K562 (cell line): ENCODE data around the gene FMNL1.

Experiments used
- CTCF ChIP-seq, 3 experiments: IDR thresholded peaks in 2 of 3; conservative IDR thresholded peaks in 1 of 3; 2 replicates each; pipeline ENCODE4 v1.5.1; 2011 to 2012; ENCODE audit warnings: low read length in 3 of 3, mild to moderate bottlenecking in 3 of 3, control low read depth in 2 of 3, improper control_type of control experiment in 1 of 3, inconsistent platforms in 1 of 3, low read depth in 1 of 3, mixed read lengths in 1 of 3, moderate library complexity in 1 of 3; ENCODE audit not compliant: insufficient read depth in 2 of 3
- EP300 ChIP-seq: IDR thresholded peaks from 2 replicates; pipeline ENCODE4 v1.6.1; 2012; ENCODE audit warnings: low read length, improper control_type of control experiment
- FUS ChIP-seq: fragments of 200-400 bp; formaldehyde crosslinking; optimal IDR thresholded peaks from 2 replicates; pipeline ENCODE3; 2017; ENCODE audit warnings: low read depth, low read length
- JUN ChIP-seq, 2 experiments: sonication (generic) in 1 of 2; formaldehyde crosslinking in 1 of 2; IDR thresholded peaks; 2 replicates each; pipeline versions ENCODE4 v1.6.1 to v1.8.0; 2012 to 2022; ENCODE audit warnings: borderline replicate concordance in 2 of 2, mild to moderate bottlenecking in 2 of 2, improper control_type of control experiment in 1 of 2, low read depth in 1 of 2, low read length in 1 of 2, missing genetic modification reagents in 1 of 2
- MAFK ChIP-seq: IDR thresholded peaks from 2 replicates; pipeline ENCODE4 v1.6.1; 2011; ENCODE audit warnings: low read length, improper control_type of control experiment
- NR3C1 ChIP-seq: sonication (generic); formaldehyde crosslinking; IDR thresholded peaks from 2 replicates; pipeline ENCODE4 v1.8.1; 2022; ENCODE audit warnings: missing genetic modification reagents
- POLR2AphosphoS5 ChIP-seq: IDR thresholded peaks from 2 replicates; pipeline ENCODE4 v1.6.1; 2011; ENCODE audit warnings: mild to moderate bottlenecking, low read depth, low read length, moderate library complexity; ENCODE audit not compliant: control insufficient read depth, insufficient read depth
- USF2 ChIP-seq: sonication (generic); formaldehyde crosslinking; IDR thresholded peaks from 2 replicates; pipeline ENCODE4 v1.5.0; 2020; ENCODE audit warnings: missing genetic modification reagents
- ZFP36 ChIP-seq: fragments of 150-350 bp; IDR thresholded peaks from 2 replicates; pipeline ENCODE4 v1.6.1; 2018; ENCODE audit warnings: low read length, low read depth; ENCODE audit not compliant: partially characterized antibody
- ZNF644 ChIP-seq: fragments of 200-800 bp; sonication (Bioruptor generic); IDR thresholded peaks from 2 replicates; pipeline ENCODE4 v1.6.1; 2016; ENCODE audit warnings: low read depth, missing genetic modification characterization, missing compliant biosample characterization
- ZSCAN29 ChIP-seq: fragments of 450-650 bp; IDR thresholded peaks from 2 replicates; pipeline ENCODE4 v1.6.1; 2017
- TF ChIP-seq, protein P1 (sequence below): sonication (generic); formaldehyde crosslinking; IDR thresholded peaks from 2 replicates; pipeline ENCODE4 v1.8.0; 2022; ENCODE audit warnings: mild to moderate bottlenecking, missing genetic modification reagents

GRCh38 chr17:45241328-45242028, 19.8 kb downstream of the FMNL1 start:
- TF ChIP-seq MAFK (no peak), ZSCAN29 (no peak), POLR2AphosphoS5 (no peak), NR3C1 (no peak), EP300 (no peak), ZNF644 (tag) (no peak), CTCF (IDR thresholded peaks at IDR 0.05 in 2 of 3, conservative IDR thresholded peaks at IDR 0.05 in 1 of 3; ENCODE audit: insufficient read depth in 2 of 3, low read depth in 1 of 3, low read length in 3 of 3) (no peak), USF2 (CRISPR knock-in tag) (no peak), ZFP36 (no peak), JUN (IDR thresholded peaks at IDR 0.05; ENCODE audit: borderline replicate concordance, low read depth, low read length) (no peak), JUN (CRISPR knock-in tag; IDR thresholded peaks at IDR 0.05; ENCODE audit: borderline replicate concordance) (no peak), FUS (no peak)
- TF ChIP-seq, protein P1, sequence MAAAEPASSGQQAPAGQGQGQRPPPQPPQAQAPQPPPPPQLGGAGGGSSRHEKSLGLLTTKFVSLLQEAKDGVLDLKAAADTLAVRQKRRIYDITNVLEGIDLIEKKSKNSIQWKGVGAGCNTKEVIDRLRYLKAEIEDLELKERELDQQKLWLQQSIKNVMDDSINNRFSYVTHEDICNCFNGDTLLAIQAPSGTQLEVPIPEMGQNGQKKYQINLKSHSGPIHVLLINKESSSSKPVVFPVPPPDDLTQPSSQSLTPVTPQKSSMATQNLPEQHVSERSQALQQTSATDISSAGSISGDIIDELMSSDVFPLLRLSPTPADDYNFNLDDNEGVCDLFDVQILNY, result no peak
